K562 (cell line): ENCODE measurements around the gene XPNPEP1. TPM values are rescaled to one million over a fixed set of nuclear protein-coding genes. Genes with fewer than 3 reads are reported as not detected.
A peak's percentile ranks its signal among the peaks of the same experiment; 100 is the strongest.

Experiments used
- C11orf30 ChIP-seq: fragments of 450-650 bp; IDR thresholded peaks from 2 replicates; pipeline ENCODE4 v1.6.1; 2016; ENCODE audit warnings: low read depth, mild to moderate bottlenecking
- KDM4B ChIP-seq, 2 experiments: fragments of 450-650 bp in 1 of 2; sonication (generic) in 1 of 2; IDR thresholded peaks; 2 replicates each; pipeline ENCODE4 v1.6.1; 2016 to 2017; ENCODE audit warnings: borderline replicate concordance in 2 of 2, antibody characterized with exemption in 1 of 2, low read depth in 1 of 2, mild to moderate bottlenecking in 1 of 2
- MED1 ChIP-seq: sonication (generic); formaldehyde crosslinking; IDR thresholded peaks from 2 replicates; pipeline ENCODE4 v1.8.1; 2023; ENCODE audit warnings: missing genetic modification reagents, borderline replicate concordance
- MEIS2 ChIP-seq: fragments of 450-650 bp; IDR thresholded peaks from 2 replicates; pipeline ENCODE4 v1.6.1; 2014; ENCODE audit warnings: mild to moderate bottlenecking; ENCODE audit not compliant: partially characterized antibody
- MYC ChIP-seq, 2 experiments: fragments of 250-450 bp in 1 of 2; sonication (Bioruptor Pico) in 1 of 2; IDR thresholded peaks; 2 replicates each; pipeline versions ENCODE4 v1.5.1 to v1.6.1; 2012 to 2021; ENCODE audit warnings: low read depth in 2 of 2, borderline replicate concordance in 1 of 2, improper control_type of control experiment in 1 of 2, low read length in 1 of 2, mild to moderate bottlenecking in 1 of 2, moderate library complexity in 1 of 2
- NCOA6 ChIP-seq: fragments of 450-650 bp; IDR thresholded peaks from 2 replicates; pipeline ENCODE4 v1.6.1; 2017; ENCODE audit warnings: mild to moderate bottlenecking
- NEUROD1 ChIP-seq: fragments of 150-350 bp; IDR thresholded peaks from 2 replicates; pipeline ENCODE4 v1.6.1; 2014; ENCODE audit warnings: borderline replicate concordance, low read length, low read depth; ENCODE audit not compliant: partially characterized antibody
- NFE2 ChIP-seq: IDR thresholded peaks from 2 replicates; pipeline ENCODE4 v1.6.1; 2014; ENCODE audit warnings: antibody characterized with exemption, low read depth
- NFE2L1 ChIP-seq: fragments of 450-650 bp; IDR thresholded peaks from 2 replicates; pipeline ENCODE4 v1.6.1; 2016; ENCODE audit warnings: missing genetic modification characterization, low read depth, mild to moderate bottlenecking, missing compliant biosample characterization, moderate library complexity, borderline replicate concordance
- NRF1 ChIP-seq, 2 experiments: fragments of 450-650 bp; IDR thresholded peaks in 1 of 2; conservative IDR thresholded peaks in 1 of 2; 2 replicates each; pipeline ENCODE4 v1.6.1; 2014; ENCODE audit warnings: mild to moderate bottlenecking in 2 of 2
- PHTF2 ChIP-seq: fragments of 250-450 bp; sonication (Bioruptor Pico); IDR thresholded peaks from 2 replicates; pipeline ENCODE4 v1.5.0; 2021; ENCODE audit warnings: mild to moderate bottlenecking
- SMC3 ChIP-seq: conservative IDR thresholded peaks from 2 replicates; pipeline ENCODE4 v1.6.1; 2011; ENCODE audit warnings: low read depth, low read length, improper control_type of control experiment; ENCODE audit not compliant: insufficient read depth
- STAG1 ChIP-seq: sonication (generic); formaldehyde crosslinking; IDR thresholded peaks from 2 replicates; pipeline ENCODE4 v1.5.0; 2020; ENCODE audit warnings: missing genetic modification reagents, borderline replicate concordance
- TCF7L2 ChIP-seq: fragments of 150-350 bp; IDR thresholded peaks from 2 replicates; pipeline ENCODE4 v1.6.1; 2016; ENCODE audit warnings: low read depth, mild to moderate bottlenecking, low read length, moderate library complexity
- ZKSCAN3 ChIP-seq: fragments of 250-450 bp; sonication (Bioruptor Pico); IDR thresholded peaks from 2 replicates; pipeline ENCODE4 v1.4.0; 2020
- ZNF184 ChIP-seq: sonication (generic); formaldehyde crosslinking; IDR thresholded peaks from 2 replicates; pipeline ENCODE4 v1.5.0; 2020; ENCODE audit warnings: missing genetic modification reagents
- ZNF24 ChIP-seq: fragments of 450-650 bp; IDR thresholded peaks from 2 replicates; pipeline ENCODE4 v1.6.1; 2016
- ZNF780A ChIP-seq: fragments of 250-450 bp; sonication (Bioruptor Pico); IDR thresholded peaks from 2 replicates; pipeline ENCODE4 v1.5.0; 2021; ENCODE audit warnings: mild to moderate bottlenecking
- polyA plus RNA-seq, 8 experiments: library from polyadenylated mRNA; depleted of rRNA in 4 of 8; stranded (reverse) in 5 of 8; unstranded in 3 of 8; fragments of >200 nt; fragmentation: Nextera tagmentation in 2 of 8; fragmentation: Illumina TruSeq in 1 of 8; extraction: Ambion mirVana in 2 of 8; extraction: Trizol in 1 of 8; gene quantifications; 2 replicates each; pipeline versions ENCODE4 v1.2.1 to v1.2.3, GENCODE V29; 2011 to 2014; ENCODE audit warnings: inconsistent platforms in 1 of 8, missing spikeins in 1 of 8
- total RNA-seq, 7 experiments: library from RNA; depleted of rRNA in 6 of 7; stranded (reverse); fragments of >200 nt in 6 of 7; fragmentation: Illumina TruSeq in 2 of 7; extraction: Trizol in 2 of 7; gene quantifications; 2 replicates each; pipeline versions ENCODE4 v1.2.1 to v1.2.3, GENCODE V29; 2011 to 2021; ENCODE audit warnings: low replicate concordance in 1 of 7
- TF ChIP-seq, protein P1 (sequence below): sonication (generic); formaldehyde crosslinking; IDR thresholded peaks from 2 replicates; pipeline ENCODE4 v1.8.0; 2022; ENCODE audit warnings: missing genetic modification reagents, mild to moderate bottlenecking, moderate library complexity, borderline replicate concordance
- TF ChIP-seq, protein P2 (sequence below): sonication (generic); formaldehyde crosslinking; IDR thresholded peaks from 2 replicates; pipeline ENCODE4 v1.5.0; 2020; ENCODE audit warnings: missing genetic modification reagents
- TF ChIP-seq, protein P3 (sequence below): fragments of 450-650 bp; IDR thresholded peaks from 2 replicates; pipeline ENCODE4 v1.6.1; 2016
- TF ChIP-seq, protein P4 (sequence below): fragments of 450-650 bp; IDR thresholded peaks from 2 replicates; pipeline ENCODE4 v1.6.1; 2016; ENCODE audit warnings: borderline replicate concordance

XPNPEP1 gene
- total and polyA plus RNA-seq, 9 of the 15 experiments (the other 6 are each of a cell fraction or from before 2014, with no cell fraction given) = 24.2 to 93.5 (median 40.1) TPM

DNA sequence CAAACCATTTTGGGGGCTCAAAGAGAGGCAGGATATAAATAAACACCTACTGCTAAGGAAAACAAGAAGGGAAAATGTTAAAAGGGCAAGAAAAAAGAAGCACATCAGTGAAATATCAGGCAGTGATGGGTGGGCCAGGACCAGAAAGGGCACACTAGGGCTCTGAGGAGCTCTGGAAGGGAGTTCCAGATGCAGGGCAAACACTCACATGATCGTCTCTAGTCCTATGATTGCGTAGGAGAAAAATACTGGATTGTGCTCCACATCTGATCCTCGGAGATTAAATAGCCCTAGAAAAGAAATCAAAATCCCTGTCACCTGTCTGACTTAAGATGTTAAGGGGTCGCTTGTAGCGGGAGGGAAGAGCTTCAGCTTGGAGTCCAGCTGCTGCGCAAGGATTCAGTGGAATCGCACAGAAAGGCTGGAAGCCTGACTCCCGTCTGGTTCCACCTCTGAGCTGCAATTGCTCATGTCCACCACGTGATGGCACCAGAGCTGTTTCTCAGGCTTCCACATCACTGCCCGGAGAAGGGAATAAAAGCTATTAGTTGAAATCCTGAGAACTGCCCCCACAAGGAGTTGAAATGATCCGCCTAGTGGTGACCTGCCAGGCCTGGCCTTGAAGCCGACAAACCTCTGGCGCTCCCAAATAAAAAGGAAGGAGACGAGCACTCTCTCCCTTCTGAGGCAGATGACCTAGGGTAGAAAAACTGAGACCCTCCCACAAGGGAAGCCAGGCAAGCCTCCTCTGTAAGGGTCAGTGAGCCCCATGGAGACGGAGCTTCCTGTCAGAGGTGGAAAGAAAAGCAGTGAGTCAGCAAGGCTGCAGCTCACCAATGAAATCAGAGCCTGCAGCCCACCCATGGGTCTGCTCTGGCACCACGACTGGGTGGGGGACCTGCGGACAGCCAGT, 39.2 kb downstream of the XPNPEP1 start (continued):
- TF ChIP-seq, protein P1, sequence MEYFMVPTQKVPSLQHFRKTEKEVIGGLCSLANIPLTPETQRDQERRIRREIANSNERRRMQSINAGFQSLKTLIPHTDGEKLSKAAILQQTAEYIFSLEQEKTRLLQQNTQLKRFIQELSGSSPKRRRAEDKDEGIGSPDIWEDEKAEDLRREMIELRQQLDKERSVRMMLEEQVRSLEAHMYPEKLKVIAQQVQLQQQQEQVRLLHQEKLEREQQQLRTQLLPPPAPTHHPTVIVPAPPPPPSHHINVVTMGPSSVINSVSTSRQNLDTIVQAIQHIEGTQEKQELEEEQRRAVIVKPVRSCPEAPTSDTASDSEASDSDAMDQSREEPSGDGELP (CRISPR knock-in tag) = peak; percentile 30; the same call in 1 of the 2 replicates
- TF ChIP-seq MED1 (no peak), ZKSCAN3 (no peak), MYC (IDR thresholded peaks at IDR 0.05; ENCODE audit: low read depth, low read length) (0 out of 2 replicates have a peak, but pooled peaks have one; percentile 10), MYC (CRISPR knock-in tag; IDR thresholded peaks at IDR 0.05; ENCODE audit: borderline replicate concordance, low read depth) (no peak), NEUROD1 (no peak), SMC3 (peak; percentile 79), NFE2L1 (tag) (no peak), STAG1 (CRISPR knock-in tag) (peak; percentile 84; the same call in 1 of the 2 replicates), ZNF184 (CRISPR knock-in tag) (no peak), PHTF2 (CRISPR knock-in tag) (no peak), ZNF24 (no peak), MEIS2 (no peak), TCF7L2 (no peak), NCOA6 (no peak), C11orf30 (0 out of 2 replicates have a peak, but pooled peaks have one; percentile 14), KDM4B (IDR thresholded peaks at IDR 0.05; ENCODE audit: borderline replicate concordance in 2 of 2, low read depth in 1 of 2) (no peak), NFE2 (0 out of 2 replicates have a peak, but pooled peaks have one; percentile 7), ZNF780A (CRISPR knock-in tag) (no peak), NRF1 (conservative IDR thresholded peaks at IDR 0.05 in 1 of 2, IDR thresholded peaks at IDR 0.05 in 1 of 2) (0 out of 4 replicates have a peak, but pooled peaks have one; percentile 10 to 23)
- TF ChIP-seq, protein P2, sequence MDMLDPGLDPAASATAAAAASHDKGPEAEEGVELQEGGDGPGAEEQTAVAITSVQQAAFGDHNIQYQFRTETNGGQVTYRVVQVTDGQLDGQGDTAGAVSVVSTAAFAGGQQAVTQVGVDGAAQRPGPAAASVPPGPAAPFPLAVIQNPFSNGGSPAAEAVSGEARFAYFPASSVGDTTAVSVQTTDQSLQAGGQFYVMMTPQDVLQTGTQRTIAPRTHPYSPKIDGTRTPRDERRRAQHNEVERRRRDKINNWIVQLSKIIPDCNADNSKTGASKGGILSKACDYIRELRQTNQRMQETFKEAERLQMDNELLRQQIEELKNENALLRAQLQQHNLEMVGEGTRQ = no peak
- TF ChIP-seq, protein P3, sequence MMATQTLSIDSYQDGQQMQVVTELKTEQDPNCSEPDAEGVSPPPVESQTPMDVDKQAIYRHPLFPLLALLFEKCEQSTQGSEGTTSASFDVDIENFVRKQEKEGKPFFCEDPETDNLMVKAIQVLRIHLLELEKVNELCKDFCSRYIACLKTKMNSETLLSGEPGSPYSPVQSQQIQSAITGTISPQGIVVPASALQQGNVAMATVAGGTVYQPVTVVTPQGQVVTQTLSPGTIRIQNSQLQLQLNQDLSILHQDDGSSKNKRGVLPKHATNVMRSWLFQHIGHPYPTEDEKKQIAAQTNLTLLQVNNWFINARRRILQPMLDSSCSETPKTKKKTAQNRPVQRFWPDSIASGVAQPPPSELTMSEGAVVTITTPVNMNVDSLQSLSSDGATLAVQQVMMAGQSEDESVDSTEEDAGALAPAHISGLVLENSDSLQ = no peak
- TF ChIP-seq, protein P4, sequence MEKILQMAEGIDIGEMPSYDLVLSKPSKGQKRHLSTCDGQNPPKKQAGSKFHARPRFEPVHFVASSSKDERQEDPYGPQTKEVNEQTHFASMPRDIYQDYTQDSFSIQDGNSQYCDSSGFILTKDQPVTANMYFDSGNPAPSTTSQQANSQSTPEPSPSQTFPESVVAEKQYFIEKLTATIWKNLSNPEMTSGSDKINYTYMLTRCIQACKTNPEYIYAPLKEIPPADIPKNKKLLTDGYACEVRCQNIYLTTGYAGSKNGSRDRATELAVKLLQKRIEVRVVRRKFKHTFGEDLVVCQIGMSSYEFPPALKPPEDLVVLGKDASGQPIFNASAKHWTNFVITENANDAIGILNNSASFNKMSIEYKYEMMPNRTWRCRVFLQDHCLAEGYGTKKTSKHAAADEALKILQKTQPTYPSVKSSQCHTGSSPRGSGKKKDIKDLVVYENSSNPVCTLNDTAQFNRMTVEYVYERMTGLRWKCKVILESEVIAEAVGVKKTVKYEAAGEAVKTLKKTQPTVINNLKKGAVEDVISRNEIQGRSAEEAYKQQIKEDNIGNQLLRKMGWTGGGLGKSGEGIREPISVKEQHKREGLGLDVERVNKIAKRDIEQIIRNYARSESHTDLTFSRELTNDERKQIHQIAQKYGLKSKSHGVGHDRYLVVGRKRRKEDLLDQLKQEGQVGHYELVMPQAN = no peak
